Endothelial cell of umbilical vein (primary cell): ENCODE measurements around the gene EFCAB10. TPM values are rescaled to one million over a fixed set of nuclear protein-coding genes. Genes with fewer than 3 reads are reported as not detected.

ENCODE experiments used
- BruUV-seq: library from RNA; stranded (reverse); fragments of 400-500 nt; replicated peaks from 2 replicates; lab custom pipeline; 2021; lab: Mats Ljungman, UMichigan
- CTCF ChIA-PET: fragments of 300-600, 350-600 bp; sonication (Branson Sonifier 250); formaldehyde crosslinking; loops from one replicate; lab custom pipeline; 2021; ENCODE audit warnings: antibody characterized with exemption, inconsistent platforms; lab: Charles Lee
- POLR2A ChIA-PET: fragments of 300-600, 350-600 bp; sonication (Branson Sonifier 250); formaldehyde crosslinking; loops from one replicate; lab custom pipeline; 2021; ENCODE audit warnings: antibody characterized with exemption, inconsistent platforms; lab: Charles Lee
- DNase-seq: peaks from one replicate; pipeline ENCODE4 v3.0.0-alpha.2; 2011; ENCODE audit warnings: low read depth, low spot score
- FAIRE-seq: peaks from 2 replicates; lab custom pipeline; 2011; peaks lifted over from hg19 to GRCh38; lab: Jason Lieb, UNC
- H2AFZ ChIP-seq: 2 replicates; pipeline ENCODE4 v1.6.0; 2012; ENCODE audit warnings: low read depth, low read length, control low read depth, inconsistent platforms
- H3K27ac ChIP-seq: 2 replicates; pipeline ENCODE4 v1.5.1; 2011; ENCODE audit warnings: low read depth, mild to moderate bottlenecking, control low read depth, low read length, moderate library complexity; ENCODE audit not compliant: insufficient read depth
- H3K27me3 ChIP-seq, 2 experiments: 2 replicates each; pipeline versions ENCODE4 v1.6.0 to v1.6.1; 2011; ENCODE audit warnings: low read length in 2 of 2, mixed read lengths in 1 of 2; ENCODE audit not compliant: control insufficient read depth in 2 of 2, insufficient read depth in 2 of 2
- H3K36me3 ChIP-seq, 2 experiments: 2 replicates in 1 of 2; 3 replicates in 1 of 2; pipeline ENCODE4 v1.5.1; 2011; ENCODE audit warnings: low read length in 2 of 2, mild to moderate bottlenecking in 1 of 2, moderate library complexity in 1 of 2; ENCODE audit not compliant: control insufficient read depth in 2 of 2, insufficient read depth in 2 of 2; ENCODE audit errors: extremely low read depth in 1 of 2
- H3K4me1 ChIP-seq: 3 replicates; pipeline ENCODE4 v1.5.1; 2011; ENCODE audit warnings: mild to moderate bottlenecking, low read length; ENCODE audit not compliant: control insufficient read depth, insufficient read depth; ENCODE audit errors: extremely low read depth
- H3K4me2 ChIP-seq: 2 replicates; pipeline ENCODE4 v1.6.1; 2011; ENCODE audit warnings: low read length, control low read depth, mixed read lengths; ENCODE audit not compliant: insufficient read depth
- H3K4me3 ChIP-seq, 3 experiments: fragments of 200-600 bp in 1 of 3; sonication (generic), shearing (Covaris generic) in 1 of 3; replicated peaks in 1 of 3; 2 replicates each; pipeline ENCODE4 v1.5.1; 2011 to 2016; ENCODE audit warnings: control low read depth in 3 of 3, low read length in 3 of 3, mild to moderate bottlenecking in 2 of 3, inconsistent platforms in 1 of 3, low read depth in 1 of 3, moderate library complexity in 1 of 3; ENCODE audit not compliant: insufficient read depth in 1 of 3
- H3K79me2 ChIP-seq: 2 replicates; pipeline ENCODE4 v1.6.0; 2012; ENCODE audit warnings: low read length, inconsistent platforms; ENCODE audit not compliant: control insufficient read depth, insufficient read depth
- H3K9ac ChIP-seq: replicated peaks from 2 replicates; pipeline ENCODE3; 2011; ENCODE audit warnings: low read length, control low read depth; ENCODE audit not compliant: insufficient read depth; ENCODE audit errors: extremely low read depth
- H3K9me1 ChIP-seq: replicated peaks from 3 replicates; pipeline ENCODE4 v1.6.0; 2011; ENCODE audit warnings: mild to moderate bottlenecking, low read length; ENCODE audit not compliant: control insufficient read depth, insufficient read depth; ENCODE audit errors: extremely low read depth
- H3K9me3 ChIP-seq: replicated peaks from 2 replicates; pipeline ENCODE4 v1.5.1; 2012; ENCODE audit warnings: low read length, inconsistent platforms; ENCODE audit not compliant: control insufficient read depth, insufficient read depth
- H4K20me1 ChIP-seq: replicated peaks from 2 replicates; pipeline ENCODE3; 2011; ENCODE audit warnings: mild to moderate bottlenecking, low read length; ENCODE audit not compliant: control insufficient read depth, insufficient read depth; ENCODE audit errors: extremely low read depth
- EZH2 ChIP-seq: IDR thresholded peaks from 2 replicates; pipeline ENCODE4 v1.6.1; 2012; ENCODE audit warnings: borderline replicate concordance, low read depth, mild to moderate bottlenecking, moderate library complexity, low read length, inconsistent platforms; ENCODE audit not compliant: severe bottlenecking
- FOS ChIP-seq: IDR thresholded peaks from 2 replicates; pipeline ENCODE4 v1.6.1; 2011; ENCODE audit warnings: mild to moderate bottlenecking, low read length, moderate library complexity, borderline replicate concordance; ENCODE audit not compliant: insufficient read depth
- GATA2 ChIP-seq: IDR thresholded peaks from 2 replicates; pipeline ENCODE4 v1.7.0; 2011; ENCODE audit warnings: low read depth, mild to moderate bottlenecking, moderate library complexity, mixed read lengths, low read length; ENCODE audit not compliant: insufficient read length, insufficient read depth
- JUN ChIP-seq: IDR thresholded peaks from 2 replicates; pipeline ENCODE4 v1.6.1; 2011; ENCODE audit warnings: borderline replicate concordance, low read depth; ENCODE audit not compliant: insufficient read length, insufficient read depth
- MYC ChIP-seq: IDR thresholded peaks from one replicate; pipeline ENCODE4 v1.6.1; 2011; ENCODE audit warnings: mild to moderate bottlenecking, low read depth, low read length
- POLR2A ChIP-seq: IDR thresholded peaks from 2 replicates; pipeline ENCODE4 v1.6.1; 2012; ENCODE audit warnings: low read depth, mild to moderate bottlenecking, control low read depth, low read length
- POLR2AphosphoS5 ChIP-seq: IDR thresholded peaks from 2 replicates; pipeline ENCODE4 v1.6.1; 2012; ENCODE audit warnings: low read depth, mild to moderate bottlenecking, control low read depth, low read length, moderate library complexity; ENCODE audit not compliant: insufficient read depth
- dilution Hi-C: fragments of 300-500 bp; cut with MboI; formaldehyde crosslinking; loops from one replicate; pipeline ENCODE4 v1.15.0; 2019; ENCODE audit warnings: low sequenced_read_pairs; ENCODE audit not compliant: extremely low pct_ligation_motif_present
- intact Hi-C: fragments of 100-400 bp; cut with micrococcal nuclease; formaldehyde crosslinking; loops from one replicate; pipeline ENCODE4 v1.10.0; 2022
- polyA plus RNA-seq, 4 experiments: library from polyadenylated mRNA; depleted of rRNA in 3 of 4; stranded (reverse) in 3 of 4; unstranded in 1 of 4; fragments of >200 nt; gene quantifications; 2 replicates each; pipeline versions ENCODE4 v1.2.1 to v1.2.3, GENCODE V29; 2011 to 2012; ENCODE audit warnings: missing spikeins in 1 of 4
- total RNA-seq: library from RNA; stranded (reverse); gene quantifications from 2 replicates; pipeline ENCODE4 v1.2.3, GENCODE V29; 2021
- TF ChIP-seq, protein P1 (sequence below), 2 donors: IDR thresholded peaks; 1 replicate in 1 of 2; 2 replicates in 1 of 2; pipeline ENCODE4 v1.5.1; 2011; ENCODE audit warnings: low read length in 2 of 2, mild to moderate bottlenecking in 2 of 2, moderate library complexity in 2 of 2, control low read depth in 1 of 2, inconsistent platforms in 1 of 2, low read depth in 1 of 2; ENCODE audit not compliant: insufficient read depth in 1 of 2; ENCODE audit errors: extremely low read depth in 1 of 2
- TF ChIP-seq, protein P2 (sequence below): IDR thresholded peaks from 2 replicates; pipeline ENCODE4 v1.6.1; 2011; ENCODE audit not compliant: insufficient read depth, insufficient read length

Gene EFCAB10
- total and polyA plus RNA-seq, 2 donors (not counting 3 experiments of a cell fraction or from before 2014, with no cell fraction given) = not detected

DNA sequence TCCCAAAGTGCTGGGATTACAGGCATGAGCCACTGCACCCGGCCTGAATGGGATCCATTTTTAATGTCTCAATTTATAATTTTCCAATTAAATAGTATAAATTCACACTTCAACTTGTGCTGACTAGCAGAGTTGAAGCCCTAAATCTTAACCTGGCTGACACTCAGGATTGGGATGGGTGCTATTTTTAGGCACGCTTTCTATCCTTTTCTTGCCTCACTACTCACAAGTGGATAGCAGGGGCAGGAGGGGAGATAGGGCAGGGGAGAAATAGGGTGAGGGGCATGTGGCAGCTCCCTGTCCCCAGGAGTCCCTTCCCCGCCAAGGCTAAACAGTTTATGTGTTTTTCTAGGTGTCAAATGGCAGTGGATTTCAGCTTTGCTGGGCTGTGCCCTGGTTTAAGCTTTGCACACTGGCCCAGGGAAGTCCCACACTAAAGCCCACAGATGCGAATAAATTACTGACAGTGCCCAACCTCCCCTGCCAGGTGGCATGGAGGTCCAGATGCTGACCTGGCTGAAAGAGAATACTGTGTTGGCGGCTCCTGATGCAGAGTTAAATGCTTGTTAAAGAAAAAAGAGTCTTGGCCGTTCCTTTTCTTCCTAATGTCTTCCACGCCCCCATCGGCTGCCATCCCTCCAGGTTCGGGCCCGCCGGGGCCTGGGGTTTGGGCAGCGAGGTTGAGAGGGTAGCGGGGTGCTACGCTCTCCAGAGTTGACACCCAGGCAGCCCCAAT, 36.2 kb upstream of the EFCAB10 start:
- dilution Hi-C loops = no loop called here

More for the DNA sequence above, 36.2 kb upstream of the EFCAB10 start:
- no TSS peak for BruUV-seq
- Histone ChIP-seq H3K4me2 (no peak overlapping the region), H3K9me3 (no peaks in the 10 kb centered on the region), H3K27me3 (no peaks in the 10 kb centered on the region), H3K9ac (no peak overlapping the region), H4K20me1 (no peaks in the 10 kb centered on the region), H2AFZ (no peak overlapping the region), H3K9me1 (no peaks in the 10 kb centered on the region), H3K27ac (no peak overlapping the region), H3K79me2 (no peaks in the 10 kb centered on the region), H3K36me3 (peaks cover 0 to 6% of the 10 kb centered on the region in 2 experiments), H3K4me3 (no peak overlapping the region), H3K4me1 (no peaks in the 10 kb centered on the region)
- TF ChIP-seq, protein P1, sequence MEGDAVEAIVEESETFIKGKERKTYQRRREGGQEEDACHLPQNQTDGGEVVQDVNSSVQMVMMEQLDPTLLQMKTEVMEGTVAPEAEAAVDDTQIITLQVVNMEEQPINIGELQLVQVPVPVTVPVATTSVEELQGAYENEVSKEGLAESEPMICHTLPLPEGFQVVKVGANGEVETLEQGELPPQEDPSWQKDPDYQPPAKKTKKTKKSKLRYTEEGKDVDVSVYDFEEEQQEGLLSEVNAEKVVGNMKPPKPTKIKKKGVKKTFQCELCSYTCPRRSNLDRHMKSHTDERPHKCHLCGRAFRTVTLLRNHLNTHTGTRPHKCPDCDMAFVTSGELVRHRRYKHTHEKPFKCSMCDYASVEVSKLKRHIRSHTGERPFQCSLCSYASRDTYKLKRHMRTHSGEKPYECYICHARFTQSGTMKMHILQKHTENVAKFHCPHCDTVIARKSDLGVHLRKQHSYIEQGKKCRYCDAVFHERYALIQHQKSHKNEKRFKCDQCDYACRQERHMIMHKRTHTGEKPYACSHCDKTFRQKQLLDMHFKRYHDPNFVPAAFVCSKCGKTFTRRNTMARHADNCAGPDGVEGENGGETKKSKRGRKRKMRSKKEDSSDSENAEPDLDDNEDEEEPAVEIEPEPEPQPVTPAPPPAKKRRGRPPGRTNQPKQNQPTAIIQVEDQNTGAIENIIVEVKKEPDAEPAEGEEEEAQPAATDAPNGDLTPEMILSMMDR (IDR thresholded peaks at IDR 0.05; ENCODE audit: extremely low read depth in 1 of 2, insufficient read depth in 1 of 2, low read depth in 1 of 2, low read length in 2 of 2) = no peak
- TF ChIP-seq JUN (no peak), POLR2A (no peak), FOS (no peak), POLR2AphosphoS5 (no peak), GATA2 (no peak), MYC (no peak), EZH2 (no peak)
- TF ChIP-seq, protein P2, sequence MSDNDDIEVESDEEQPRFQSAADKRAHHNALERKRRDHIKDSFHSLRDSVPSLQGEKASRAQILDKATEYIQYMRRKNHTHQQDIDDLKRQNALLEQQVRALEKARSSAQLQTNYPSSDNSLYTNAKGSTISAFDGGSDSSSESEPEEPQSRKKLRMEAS = no peak
- FAIRE-seq (no peak), DNase-seq (no peak)
- ChIA-PET POLR2A (no interaction called here), CTCF (interaction anchor here (1.5 kb wide), 1 partner anchor 12 kb away, joined by 4 read pairs; no protein-coding TSS in a partner anchor)
- intact Hi-C loops = no loop called here
